Astrocyte of the cerebellum (primary cell): ENCODE measurements around the gene NXPE3.

Experiments
- DNase-seq: peaks from one replicate; pipeline ENCODE4 v3.0.0-alpha.2; 2011; ENCODE audit warnings: low read depth
- H3K4me3 ChIP-seq: 2 replicates; pipeline ENCODE4 v1.5.1; 2011; ENCODE audit warnings: mild to moderate bottlenecking, low read depth, low read length, moderate library complexity
- CTCF ChIP-seq: IDR thresholded peaks from 2 replicates; pipeline ENCODE4 v1.5.1; 2012; ENCODE audit warnings: low read length, low read depth, moderate library complexity, mild to moderate bottlenecking; ENCODE audit errors: missing control alignments
- in situ Hi-C: cut with HindIII; loops from 2 replicates; pipeline ENCODE4 v1.10.0; 2017; ENCODE audit warnings: low sequenced_read_pairs

Gene NXPE3

DNA sequence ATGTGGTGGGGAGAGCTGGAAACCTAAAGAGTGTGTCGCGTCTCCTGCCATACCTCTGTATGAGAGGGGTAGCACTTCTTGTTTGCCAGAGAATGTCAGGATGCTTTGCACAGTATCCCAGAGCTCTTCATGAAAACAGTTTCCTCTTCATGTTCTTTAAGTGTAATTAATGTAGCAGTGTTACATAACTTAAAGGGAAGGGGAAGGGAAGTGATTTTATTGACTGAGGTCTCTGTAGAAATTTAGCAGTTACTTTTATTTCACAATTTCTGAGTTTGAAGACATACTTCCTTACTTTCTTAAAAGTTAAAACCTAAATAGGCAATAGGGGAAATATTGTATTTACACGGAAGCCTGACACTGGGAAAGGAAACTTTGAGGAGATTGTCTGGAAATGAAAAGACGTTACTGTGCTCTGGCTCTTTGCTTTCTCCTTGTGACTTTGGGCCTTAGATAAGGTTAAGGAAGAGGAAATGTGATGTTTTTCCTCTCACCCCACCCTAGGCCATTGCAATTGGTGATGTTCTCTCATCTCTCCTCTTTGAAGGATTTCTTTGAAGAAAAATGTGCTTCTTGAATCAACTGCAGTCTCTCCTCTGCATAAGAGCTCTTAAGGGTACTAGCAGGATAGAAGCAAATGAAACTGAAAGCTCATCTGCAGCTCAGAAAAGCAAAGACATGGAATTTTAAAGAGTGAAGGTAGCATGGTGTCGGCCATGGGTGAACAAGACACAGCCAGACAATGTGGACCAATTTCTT lies 6.0 kb downstream of the NXPE3 start:
- no peak overlapping the region for H3K4me3 ChIP-seq
- in situ Hi-C loops = no loop called here
- TF ChIP-seq CTCF = no peak
- DNase-seq = no peak

GRCh38 chr3:101791778-101792177 lies 12.8 kb downstream of the NXPE3 start:
- no peak overlapping the region for H3K4me3 ChIP-seq
- no peak for TF ChIP-seq CTCF
- in situ Hi-C loops = no loop called here
- no peak for DNase-seq

- H3K4me3 ChIP-seq = no peak overlapping the region
- in situ Hi-C loops = no loop called here
- DNase-seq = no peak
- TF ChIP-seq CTCF = no peak
Measured at GRCh38 chr3:101796077-101796680, 17.2 kb downstream of the NXPE3 start.

GRCh38 chr3:101801174-101801573 lies 22.2 kb downstream of the NXPE3 start:
- H3K4me3 ChIP-seq = no peak overlapping the region
- in situ Hi-C loops = loop anchor here (10.0 kb wide), 1 partner anchor 734 kb away; no protein-coding TSS in a partner anchor
- no peak for DNase-seq
- no peak for TF ChIP-seq CTCF

GRCh38 chr3:101802179-101802578 lies 23.2 kb downstream of the NXPE3 start:
- DNase-seq = no peak
- no peak for TF ChIP-seq CTCF
- H3K4me3 ChIP-seq = no peak overlapping the region
- in situ Hi-C loops = loop anchor here (10.0 kb wide), 1 partner anchor 733 kb away; no protein-coding TSS in a partner anchor

GRCh38 chr3:101803173-101803782 lies 24.3 kb downstream of the NXPE3 start:
- peak; percentile 67 for DNase-seq
- in situ Hi-C loops = loop anchor here (10.0 kb wide), 1 partner anchor 732 kb away; no protein-coding TSS in a partner anchor
- TF ChIP-seq CTCF = peak; percentile 84
- H3K4me3 ChIP-seq = no peak overlapping the region
